GM10847 (cell line): Measurements from ENCODE around the gene ERAP2.

Source experiments
- POLR2A ChIP-seq: IDR thresholded peaks from 2 replicates; pipeline ENCODE4 v1.6.1; 2011; ENCODE audit not compliant: insufficient read length; ENCODE audit errors: extremely low read depth

The ERAP2 gene

DNA sequence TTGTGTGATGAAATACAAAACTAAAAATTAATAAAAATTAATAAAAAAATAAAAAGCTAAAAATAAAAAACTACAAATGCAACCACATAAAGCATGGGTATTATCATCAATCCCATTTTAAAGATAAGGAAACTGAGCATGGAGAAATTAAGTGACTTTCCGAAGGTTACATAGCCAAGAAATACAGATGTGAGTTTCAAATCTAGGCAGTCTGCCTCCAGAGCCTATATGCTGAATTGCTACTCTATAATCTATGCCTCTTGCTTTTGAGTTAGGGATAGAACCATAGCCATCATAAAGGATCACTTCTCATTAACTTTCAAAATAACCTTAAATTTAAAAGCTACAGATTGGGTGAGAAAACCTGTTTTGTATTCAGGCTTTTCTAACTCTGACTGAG, 18.8 kb upstream of the ERAP2 start:
- TF ChIP-seq POLR2A, result no peak

DNA sequence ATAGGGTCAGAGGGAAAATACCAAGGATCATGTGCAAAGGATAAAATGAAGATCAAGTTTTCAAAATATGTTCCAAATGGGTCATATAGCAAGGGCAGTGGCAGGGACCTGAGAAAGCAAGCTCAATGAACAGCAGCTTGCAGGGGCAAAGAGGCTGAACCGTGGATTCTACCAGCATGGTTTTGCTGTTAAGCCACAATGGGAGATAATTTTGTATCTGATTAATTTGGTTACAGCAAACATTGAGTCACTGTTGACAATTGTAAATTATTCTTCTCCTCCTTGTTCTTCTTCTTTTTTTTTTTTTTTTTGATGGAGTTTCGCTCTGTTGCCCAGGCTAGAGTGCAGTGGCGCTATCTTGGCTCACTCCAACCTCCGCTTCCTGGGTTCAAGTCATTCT, 18.4 kb upstream of the ERAP2 start:
- TF ChIP-seq POLR2A, result no peak

DNA sequence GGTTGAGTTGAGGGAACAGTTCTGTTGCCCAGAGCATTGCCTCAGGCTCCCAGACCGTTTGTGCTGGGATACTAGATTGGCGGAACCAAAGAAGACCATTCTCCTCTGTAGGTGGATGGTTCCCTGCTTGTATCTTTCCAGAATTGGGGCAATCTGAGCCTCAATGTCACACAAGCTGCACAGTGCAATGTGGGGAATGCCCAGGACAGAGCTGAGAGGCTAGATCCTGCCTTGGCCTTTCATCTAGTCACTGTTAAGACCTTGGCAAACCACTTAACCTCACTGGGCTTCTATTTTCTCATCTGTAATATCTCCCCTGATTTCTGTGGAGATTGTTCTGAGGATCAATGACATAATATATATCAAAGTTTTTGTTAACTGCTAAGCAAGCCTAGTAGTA, 16.9 kb upstream of the ERAP2 start:
- no peak for TF ChIP-seq POLR2A

DNA sequence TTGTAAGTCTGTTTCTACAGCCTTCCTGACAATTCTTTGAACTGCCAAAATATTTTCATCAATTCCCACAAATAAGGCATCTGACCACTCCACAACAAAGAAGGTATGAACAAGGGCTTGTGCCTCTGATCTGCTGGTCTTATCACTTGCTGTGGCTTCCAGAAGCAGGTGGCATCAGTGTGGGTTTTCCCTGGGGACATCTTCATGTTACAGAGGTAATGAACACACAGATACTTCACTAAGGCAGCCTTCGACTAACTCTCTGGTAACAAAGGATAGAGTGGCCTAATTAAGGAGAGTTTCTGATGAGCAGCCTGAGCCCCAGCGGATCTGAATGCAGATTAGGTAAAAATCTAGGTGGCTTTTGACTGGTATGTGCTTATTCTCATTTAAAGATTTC, 15.2 kb upstream of the ERAP2 start:
- no peak for TF ChIP-seq POLR2A

DNA sequence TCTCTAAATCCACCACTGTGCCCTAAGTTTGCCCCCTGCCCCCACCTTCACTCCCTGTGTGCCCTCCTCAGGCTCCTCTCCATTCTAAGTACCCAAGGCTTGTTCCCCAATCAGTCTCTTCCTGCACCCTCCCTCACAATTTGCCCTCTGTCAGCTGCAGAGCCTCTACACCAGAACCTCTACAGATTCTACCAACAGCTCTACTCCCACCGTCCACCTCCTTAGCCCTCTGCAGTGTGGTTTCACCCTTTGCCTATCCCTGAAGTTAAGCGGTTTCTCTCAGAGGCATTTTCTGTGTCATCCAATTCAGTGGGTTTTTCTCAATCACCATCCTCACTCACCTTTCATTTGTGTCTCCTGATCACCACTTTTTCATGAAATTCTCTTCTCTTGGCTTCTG, 13.2 kb upstream of the ERAP2 start:
- TF ChIP-seq POLR2A, result no peak

DNA sequence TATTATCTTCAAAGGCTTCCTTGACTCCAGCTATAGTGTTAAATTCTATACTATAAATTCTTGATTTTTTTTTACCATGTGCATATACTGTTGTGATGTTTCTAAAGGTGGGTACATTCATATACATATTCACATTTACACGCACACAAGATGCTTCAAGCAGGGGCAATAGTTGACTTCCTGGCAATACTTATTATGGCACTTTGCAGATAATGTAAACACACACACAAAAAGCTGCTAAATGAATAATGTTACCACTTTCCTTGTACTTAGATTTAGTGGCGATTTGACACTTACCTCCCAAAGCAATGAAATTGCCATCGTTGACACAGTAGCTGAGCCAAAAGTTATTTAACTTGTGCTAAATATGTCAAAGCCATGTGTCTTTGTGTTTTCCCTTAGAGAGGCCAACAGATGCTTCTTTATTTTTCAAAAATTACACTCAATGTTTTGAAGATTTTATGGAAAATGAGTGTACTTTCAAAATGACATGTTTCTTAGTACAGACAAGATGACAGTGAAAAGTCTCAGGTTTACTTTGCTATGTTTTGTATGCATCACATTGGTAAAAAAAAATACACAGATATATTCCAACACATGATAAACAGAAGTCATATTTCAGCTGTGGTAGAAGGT, 12.2 kb upstream of the ERAP2 start:
- TF ChIP-seq POLR2A, result no peak

DNA sequence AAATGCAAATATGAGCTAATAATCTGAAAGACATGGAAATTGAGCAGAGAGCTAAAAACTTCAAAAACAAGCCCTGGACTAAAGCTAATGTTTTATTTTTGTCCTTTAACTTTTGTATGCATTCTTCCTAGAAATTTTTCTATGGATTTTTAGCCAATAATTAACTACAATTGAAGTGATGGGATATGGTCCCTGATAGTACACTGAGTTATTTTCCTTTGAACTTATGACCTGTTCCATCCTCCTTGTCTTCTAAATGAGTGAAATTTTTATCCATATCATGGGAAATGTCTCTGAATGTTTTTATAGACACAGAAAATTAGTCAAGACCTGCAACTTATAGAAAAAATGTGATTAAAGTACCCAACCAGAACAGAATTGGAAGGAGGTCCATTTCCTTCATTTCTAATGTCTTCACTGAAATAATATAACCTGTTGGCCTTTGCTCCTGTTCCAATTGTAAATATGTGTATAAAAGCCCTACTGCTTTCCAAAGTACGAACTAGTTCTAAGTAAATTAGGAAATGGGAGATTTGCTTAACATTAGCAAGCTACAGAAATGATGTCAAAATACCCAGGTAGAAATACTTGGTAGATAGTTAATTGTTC, 11.3 kb upstream of the ERAP2 start:
- TF ChIP-seq POLR2A, result no peak

DNA sequence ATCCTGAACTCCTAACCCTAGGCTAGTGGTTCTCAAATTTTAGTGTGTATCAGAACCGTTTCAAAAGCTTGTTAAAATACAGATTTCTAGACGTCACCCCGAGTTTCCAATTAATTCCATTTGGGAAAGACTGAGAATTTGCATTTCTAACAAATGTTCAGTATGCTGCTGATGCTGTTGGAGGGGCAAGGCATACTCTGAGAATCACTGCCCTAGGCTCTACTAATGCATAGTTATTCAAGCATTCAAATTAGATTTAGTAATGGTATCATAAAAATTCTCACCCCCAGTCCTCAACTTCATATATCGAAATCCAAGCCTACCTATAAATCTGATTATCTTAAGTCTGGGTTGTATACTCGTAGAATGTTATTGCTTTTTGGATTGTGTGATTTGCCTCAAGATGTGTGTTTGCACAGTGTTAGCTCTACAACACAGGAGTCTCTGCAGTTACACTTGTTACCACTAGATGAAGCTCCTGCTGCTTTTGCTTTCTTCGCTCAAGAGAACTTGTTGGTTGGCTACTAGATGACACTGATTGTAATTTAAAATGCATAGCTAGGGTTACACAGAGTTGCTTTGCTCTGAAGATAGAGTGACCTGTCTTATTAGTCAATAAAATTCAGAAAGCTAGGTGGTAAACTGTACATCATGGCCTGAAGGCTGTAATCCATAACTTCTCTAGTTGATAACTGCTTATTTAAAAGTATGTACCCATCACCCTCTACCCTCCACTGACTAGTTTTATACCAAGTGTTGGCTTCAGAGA, 7.5 kb upstream of the ERAP2 start:
- no peak for TF ChIP-seq POLR2A

DNA sequence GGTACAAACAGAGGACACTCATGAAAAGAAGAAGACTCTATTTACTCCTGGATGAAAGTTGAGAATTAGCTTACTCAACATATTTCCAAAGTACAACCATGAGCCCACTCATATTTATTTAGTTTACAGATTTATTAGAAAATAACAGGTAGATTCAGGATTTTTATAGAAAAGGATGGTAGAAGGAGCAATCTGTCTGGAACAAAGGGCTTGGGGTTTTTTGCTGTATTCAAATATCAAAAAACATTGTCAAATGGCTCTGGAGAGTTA, 7.0 kb upstream of the ERAP2 start:
- no peak for TF ChIP-seq POLR2A

DNA sequence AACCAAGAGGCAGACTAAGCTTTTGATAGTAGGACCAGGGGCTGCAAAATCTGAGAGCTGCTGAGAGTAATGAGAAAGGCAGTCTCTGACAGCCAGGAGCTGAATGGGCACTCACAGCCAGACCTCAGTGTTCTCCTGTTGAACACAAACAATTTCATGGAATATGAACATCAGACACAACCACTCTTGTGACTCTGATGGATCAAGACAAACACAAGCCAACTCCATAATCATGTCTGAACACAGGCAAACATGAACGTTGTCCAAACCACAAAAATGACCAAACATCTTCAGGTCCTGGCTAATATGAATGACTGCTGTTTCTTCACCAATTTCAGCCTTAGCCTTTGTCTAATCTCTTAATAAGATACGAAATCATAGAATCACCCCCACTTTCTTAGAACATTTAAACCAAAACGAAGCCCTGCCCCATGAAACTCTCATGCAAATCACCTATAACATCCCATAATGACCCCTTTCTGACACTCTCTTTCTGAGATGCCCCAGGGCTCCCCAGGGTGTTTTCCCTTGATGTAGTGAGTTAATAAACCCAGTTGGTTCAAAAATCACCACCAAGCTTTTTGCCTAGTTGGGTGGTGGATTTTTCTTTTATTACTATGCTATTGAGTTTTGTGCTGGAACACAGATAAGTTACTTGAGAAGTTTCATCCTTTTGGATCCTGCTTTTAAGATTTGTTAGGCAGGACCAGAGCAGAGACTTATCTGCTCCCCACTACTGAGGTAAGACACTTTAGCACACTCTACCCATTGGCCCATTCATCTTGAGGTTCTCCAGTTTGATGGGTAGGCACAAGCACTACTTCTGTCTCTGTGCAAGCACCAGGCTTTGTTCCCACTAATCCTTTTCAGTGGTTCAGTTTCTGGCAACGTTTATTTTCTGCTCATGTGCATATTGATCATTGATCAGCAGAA, 5.9 kb upstream of the ERAP2 start:
- TF ChIP-seq POLR2A, result no peak

DNA sequence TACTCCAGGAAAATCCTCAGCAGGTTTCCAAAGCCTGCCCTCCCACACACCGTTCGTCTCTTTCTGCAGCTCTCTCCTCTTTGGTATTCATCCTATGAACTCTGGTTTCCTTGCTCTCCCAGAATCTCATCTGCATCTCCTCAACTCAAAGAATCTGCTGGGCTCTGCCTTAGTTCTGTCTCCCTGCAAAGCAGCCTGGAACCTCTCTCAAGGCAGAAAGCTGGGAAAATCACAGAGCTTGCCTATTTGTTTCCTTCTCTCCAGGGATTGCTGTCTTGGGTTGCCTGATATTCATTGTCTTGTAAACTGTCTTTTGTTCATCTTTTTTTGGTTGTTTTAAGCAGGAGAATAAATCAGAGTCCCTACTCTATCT, 5.3 kb upstream of the ERAP2 start:
- no peak for TF ChIP-seq POLR2A

DNA sequence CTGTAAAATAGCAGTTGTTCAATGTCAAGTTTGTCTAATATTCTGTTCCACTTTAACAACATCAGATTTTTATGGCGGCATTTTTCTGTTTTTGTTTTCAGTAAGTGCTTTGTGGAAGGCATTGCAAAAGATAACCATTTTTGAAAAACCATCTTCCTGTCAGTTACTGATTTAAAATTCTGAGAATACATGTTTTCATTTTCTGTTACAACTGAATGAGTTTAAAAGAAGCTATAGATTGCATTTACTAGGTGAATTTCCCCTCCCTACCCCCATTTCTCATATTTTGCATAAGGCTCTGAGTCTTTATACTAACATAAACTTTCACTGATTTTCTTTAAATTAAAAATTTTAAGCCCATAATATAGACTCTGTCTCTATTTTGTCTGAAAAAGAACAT, 4.6 kb upstream of the ERAP2 start:
- TF ChIP-seq POLR2A, result no peak

DNA sequence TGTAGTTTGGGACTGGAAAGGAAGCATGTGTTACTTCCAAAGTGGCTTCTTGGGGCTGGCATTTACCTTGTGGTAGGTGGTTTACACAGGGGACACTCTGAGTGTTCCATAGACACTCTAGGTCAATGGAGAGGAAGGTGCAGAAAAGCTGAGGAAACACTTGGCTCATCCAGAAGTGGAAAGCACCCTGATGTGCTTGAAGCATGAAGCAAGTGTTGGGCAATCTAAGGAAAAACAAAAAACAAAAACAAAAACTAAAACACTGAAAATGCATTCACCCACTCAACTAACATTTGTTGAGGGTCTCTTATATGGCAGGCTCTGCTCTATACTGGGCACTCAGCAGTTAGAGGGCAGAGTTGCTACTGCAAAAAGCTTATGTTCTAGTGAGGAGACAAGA, 2.9 kb upstream of the ERAP2 start:
- no peak for TF ChIP-seq POLR2A

DNA sequence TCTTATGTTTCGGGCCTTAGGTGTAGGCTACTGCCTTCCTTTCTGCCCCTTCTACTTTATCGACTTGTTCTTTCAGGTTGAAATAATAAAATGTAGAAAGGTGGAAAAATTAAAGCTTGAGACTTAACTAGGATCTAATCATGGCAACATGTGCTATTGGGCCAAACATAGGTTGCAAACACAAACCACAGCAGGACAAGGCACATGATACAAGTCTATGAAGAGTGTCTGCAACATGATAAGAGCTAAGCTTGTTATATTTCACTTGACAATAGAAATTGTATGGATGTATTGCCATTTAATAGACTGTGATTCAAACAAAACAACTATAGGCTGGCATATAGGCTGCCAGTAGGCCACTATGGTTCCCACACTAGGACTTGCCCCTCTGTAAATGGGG, 1.7 kb upstream of the ERAP2 start:
- TF ChIP-seq POLR2A, result no peak

DNA sequence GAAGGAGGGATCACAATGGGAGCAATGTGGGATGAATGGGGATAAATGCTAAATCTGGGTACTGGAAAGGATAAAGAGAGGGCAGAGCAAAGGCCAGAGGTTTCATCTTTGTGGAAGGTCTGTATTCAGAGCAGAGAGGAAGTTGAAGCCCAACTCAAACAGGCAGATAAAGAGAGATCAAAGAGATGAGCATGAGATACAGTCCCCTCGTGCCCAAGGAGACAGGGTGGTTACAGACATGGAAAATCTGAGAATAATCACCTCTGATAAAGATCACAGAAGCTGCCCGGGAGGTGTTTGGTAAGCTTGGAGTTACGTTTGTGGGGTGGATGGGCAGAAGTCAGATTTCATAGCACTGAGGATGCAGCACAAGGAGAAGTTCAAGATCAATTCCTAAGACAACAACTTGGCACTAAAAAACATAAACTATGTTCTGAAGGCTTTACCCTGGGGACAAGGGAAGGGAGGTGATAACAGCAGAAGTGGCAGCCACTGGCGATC, 459 bp upstream of the ERAP2 start:
- no peak for TF ChIP-seq POLR2A

DNA sequence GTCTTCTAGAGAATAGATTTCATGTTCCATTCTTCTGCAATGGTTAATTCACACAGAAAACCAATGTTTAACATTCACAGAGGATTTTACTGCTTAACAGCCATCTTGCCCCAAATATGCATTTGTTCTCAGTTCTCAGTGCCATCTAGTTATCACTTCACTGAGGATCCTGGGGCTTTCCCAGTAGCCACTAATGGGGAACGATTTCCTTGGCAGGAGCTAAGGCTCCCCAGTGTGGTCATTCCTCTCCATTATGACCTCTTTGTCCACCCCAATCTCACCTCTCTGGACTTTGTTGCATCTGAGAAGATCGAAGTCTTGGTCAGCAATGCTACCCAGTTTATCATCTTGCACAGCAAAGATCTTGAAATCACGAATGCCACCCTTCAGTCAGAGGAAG, 3.4 kb downstream of the ERAP2 start:
- TF ChIP-seq POLR2A, result no peak
